CD14-positive monocyte (primary cell): ENCODE measurements around the gene HMX1. TPM values are rescaled to one million over a fixed set of nuclear protein-coding genes. Genes with fewer than 3 reads are reported as not detected.

Experiments used
- DNase-seq, 3 donors: peaks; one replicate each; pipeline ENCODE4 v3.0.0-alpha.2; 2011 to 2022
- H2AFZ ChIP-seq: 2 replicates; pipeline ENCODE4 v1.6.0; 2012; ENCODE audit warnings: mild to moderate bottlenecking, low read depth, low read length, inconsistent platforms; ENCODE audit not compliant: insufficient read depth, poor library complexity, severe bottlenecking
- H3K27ac ChIP-seq, 2 donors: 1 replicate in 1 of 2; 2 replicates in 1 of 2; pipeline ENCODE4 v1.5.1; 2012 to 2013; ENCODE audit warnings: low read length in 2 of 2, control low read depth in 1 of 2, inconsistent platforms in 1 of 2, low read depth in 1 of 2, mild to moderate bottlenecking in 1 of 2
- H3K27me3 ChIP-seq, 2 donors: one replicate each; pipeline versions ENCODE4 v1.6.0 to v1.6.1; 2011 to 2013; ENCODE audit warnings: low read length in 2 of 2; ENCODE audit not compliant: control insufficient read depth in 2 of 2, insufficient read depth in 2 of 2
- H3K36me3 ChIP-seq, 2 donors: replicated peaks in 1 of 2; 1 replicate in 1 of 2; 2 replicates in 1 of 2; pipeline versions ENCODE4 v1.5.1 to v1.6.1; 2012 to 2013; ENCODE audit warnings: low read length in 2 of 2, control low read depth in 1 of 2, inconsistent platforms in 1 of 2, mild to moderate bottlenecking in 1 of 2; ENCODE audit not compliant: insufficient read depth in 2 of 2, control insufficient read depth in 1 of 2
- H3K4me1 ChIP-seq, 2 donors: 1 replicate in 1 of 2; 2 replicates in 1 of 2; pipeline versions ENCODE4 v1.5.1 to v1.6.1; 2012 to 2013; ENCODE audit warnings: low read length in 2 of 2, control low read depth in 1 of 2, inconsistent platforms in 1 of 2, mild to moderate bottlenecking in 1 of 2, moderate library complexity in 1 of 2; ENCODE audit not compliant: insufficient read depth in 2 of 2, control insufficient read depth in 1 of 2
- H3K4me2 ChIP-seq: replicated peaks from 2 replicates; pipeline ENCODE3; 2012; ENCODE audit warnings: low read length, moderate library complexity, mild to moderate bottlenecking; ENCODE audit not compliant: poor library complexity, severe bottlenecking; ENCODE audit errors: extremely low read depth
- H3K4me3 ChIP-seq, 3 experiments: fragments of 200-600 bp in 1 of 3; sonication (generic) in 1 of 3; replicated peaks in 1 of 3; 1 replicate in 2 of 3; 2 replicates in 1 of 3; pipeline ENCODE4 v1.5.1; 2011 to 2013; ENCODE audit warnings: low read length in 3 of 3, mild to moderate bottlenecking in 3 of 3, control low read depth in 2 of 3, low read depth in 2 of 3, inconsistent platforms in 1 of 3, moderate library complexity in 1 of 3
- H3K79me2 ChIP-seq: 2 replicates; pipeline ENCODE4 v1.6.0; 2012; ENCODE audit warnings: mild to moderate bottlenecking, control low read depth, inconsistent platforms, low read length, moderate library complexity; ENCODE audit not compliant: insufficient read depth
- H3K9ac ChIP-seq: 2 replicates; pipeline ENCODE4 v1.6.0; 2017; ENCODE audit warnings: low read length, mild to moderate bottlenecking; ENCODE audit not compliant: insufficient read depth, poor library complexity, severe bottlenecking
- H3K9me3 ChIP-seq, 2 donors: replicated peaks in 1 of 2; 1 replicate in 1 of 2; 2 replicates in 1 of 2; pipeline versions ENCODE4 v1.5.1 to v1.6.1; 2012 to 2013; ENCODE audit warnings: low read length in 2 of 2, control low read depth in 1 of 2; ENCODE audit not compliant: control insufficient read depth in 1 of 2, insufficient read depth in 1 of 2
- H4K20me1 ChIP-seq: 2 replicates; pipeline ENCODE4 v1.6.0; 2012; ENCODE audit warnings: mild to moderate bottlenecking, low read length, control low read depth, moderate library complexity; ENCODE audit not compliant: insufficient read depth
- H3K27ac Mint-ChIP-seq, 7 donors: one replicate each; pipeline ENCODE4 v1.8.0; 2020; ENCODE audit warnings: mild to moderate bottlenecking in 7 of 7, mixed read lengths in 7 of 7, moderate library complexity in 6 of 7, inconsistent platforms in 2 of 7
- H3K27me3 Mint-ChIP-seq, 3 donors: one replicate each; pipeline ENCODE4 v1.8.0; 2021 to 2022; ENCODE audit warnings: low read depth in 3 of 3, mild to moderate bottlenecking in 3 of 3, mixed read lengths in 3 of 3, moderate library complexity in 3 of 3, inconsistent platforms in 1 of 3
- H3K36me3 Mint-ChIP-seq, 2 donors: one replicate each; pipeline ENCODE4 v1.8.0; 2020; ENCODE audit warnings: mixed read lengths in 2 of 2, inconsistent platforms in 1 of 2, mild to moderate bottlenecking in 1 of 2
- H3K4me1 Mint-ChIP-seq: one replicate; pipeline ENCODE4 v1.8.0; 2020; ENCODE audit warnings: mild to moderate bottlenecking, mixed read lengths
- H3K4me3 Mint-ChIP-seq, 2 donors: one replicate each; pipeline ENCODE4 v1.8.0; 2020; ENCODE audit warnings: mild to moderate bottlenecking in 2 of 2, mixed read lengths in 2 of 2, moderate library complexity in 1 of 2
- H3K9me3 Mint-ChIP-seq, 7 donors: one replicate each; pipeline ENCODE4 v1.8.0; 2020 to 2022; ENCODE audit warnings: mixed read lengths in 7 of 7, mild to moderate bottlenecking in 6 of 7, moderate library complexity in 6 of 7, inconsistent platforms in 2 of 7
- CTCF ChIP-seq: fragments of 200-600 bp; IDR thresholded peaks from one replicate; pipeline ENCODE4 v1.8.0; 2022; ENCODE audit warnings: antibody characterized with exemption, mild to moderate bottlenecking
- WGBS: methylation state at CpG from one replicate; pipeline ENCODE4 v1.1.5; 2013; ENCODE audit warnings: missing lambda C conversion rate; ENCODE audit not compliant: insufficient coverage; 5-methylcytosine and 5-hydroxymethylcytosine counted together
- intact Hi-C, 2 donors: fragments of 100-400 bp; cut with micrococcal nuclease; formaldehyde crosslinking; loops; one replicate each; pipeline versions ENCODE4 v1.15.0 to v1.15.1; 2023
- polyA plus RNA-seq, 3 donors: library from polyadenylated mRNA; depleted of rRNA in 1 of 3; unstranded in 2 of 3; stranded (reverse) in 1 of 3; fragments of 300-500 nt in 2 of 3; fragments of >200 nt in 1 of 3; fragmentation: Illumina TruSeq in 2 of 3; gene quantifications; 1 replicate in 2 of 3; 2 replicates in 1 of 3; pipeline ENCODE4 v1.2.3, GENCODE V29; 2012 to 2021

HMX1 gene
- polyA plus RNA-seq, 3 donors = not detected

DNA sequence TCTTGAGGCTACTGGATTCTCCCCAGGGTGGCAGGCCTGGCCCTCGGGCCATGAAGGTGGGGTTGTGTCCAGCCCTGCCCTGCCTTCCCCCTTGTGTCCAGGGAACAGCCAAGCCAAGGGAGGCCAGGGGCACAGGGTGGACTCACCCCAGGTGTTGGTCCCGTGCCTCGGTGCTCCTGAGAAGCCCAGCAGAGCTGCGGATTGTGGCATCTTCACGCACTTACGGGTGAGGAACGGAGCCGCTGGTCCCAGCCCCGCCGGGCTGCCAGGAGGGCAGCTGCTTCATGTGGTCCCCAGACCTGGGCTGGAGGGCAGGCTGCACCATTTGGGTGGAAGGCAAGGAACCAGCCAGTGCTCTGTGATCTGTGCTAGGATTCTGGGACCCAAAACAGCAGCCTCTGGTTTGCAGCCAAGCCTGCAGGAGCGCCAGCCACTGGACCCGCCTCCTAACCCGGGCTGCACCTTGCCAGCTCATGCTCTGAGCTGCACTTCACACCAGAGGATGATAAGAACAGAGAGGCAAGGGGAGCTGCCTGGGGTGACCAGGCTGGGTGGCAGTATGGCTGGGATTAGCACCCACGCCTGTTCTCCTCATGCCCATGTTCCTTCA lies 36.1 kb upstream of the HMX1 start:
- DNase-seq = no peak
- no peaks in the 10 kb centered on the region for H3K9me3 ChIP-seq
- no peaks in the 10 kb centered on the region for H4K20me1 ChIP-seq
- no peak overlapping the region for H2AFZ ChIP-seq
- peaks cover under 1 to 5% (median 2%) of the 10 kb centered on the region in 7 donors for H3K9me3 Mint-ChIP-seq
- H3K27ac Mint-ChIP-seq = no peak overlapping the region
- H3K27ac ChIP-seq = no peak overlapping the region
- H3K4me1 ChIP-seq = no peaks in the 10 kb centered on the region
- no peaks in the 10 kb centered on the region for H3K36me3 ChIP-seq
- H3K4me2 ChIP-seq = no peak overlapping the region
- H3K4me3 Mint-ChIP-seq = no peak overlapping the region
- 85% methylated on average over 14 of the region's 14 CpGs for WGBS
- H3K27me3 Mint-ChIP-seq = peaks cover 5 to 10% (median 9%) of the 10 kb centered on the region in 3 donors
- H3K9ac ChIP-seq = no peak overlapping the region
- no peak overlapping the region for H3K4me3 ChIP-seq
- no peaks in the 10 kb centered on the region for H3K79me2 ChIP-seq
- TF ChIP-seq CTCF = no peak
- no peaks in the 10 kb centered on the region for H3K36me3 Mint-ChIP-seq
- no peaks in the 10 kb centered on the region for H3K4me1 Mint-ChIP-seq
- H3K27me3 ChIP-seq = no peaks in the 10 kb centered on the region
- intact Hi-C loops = no loop called here

DNA sequence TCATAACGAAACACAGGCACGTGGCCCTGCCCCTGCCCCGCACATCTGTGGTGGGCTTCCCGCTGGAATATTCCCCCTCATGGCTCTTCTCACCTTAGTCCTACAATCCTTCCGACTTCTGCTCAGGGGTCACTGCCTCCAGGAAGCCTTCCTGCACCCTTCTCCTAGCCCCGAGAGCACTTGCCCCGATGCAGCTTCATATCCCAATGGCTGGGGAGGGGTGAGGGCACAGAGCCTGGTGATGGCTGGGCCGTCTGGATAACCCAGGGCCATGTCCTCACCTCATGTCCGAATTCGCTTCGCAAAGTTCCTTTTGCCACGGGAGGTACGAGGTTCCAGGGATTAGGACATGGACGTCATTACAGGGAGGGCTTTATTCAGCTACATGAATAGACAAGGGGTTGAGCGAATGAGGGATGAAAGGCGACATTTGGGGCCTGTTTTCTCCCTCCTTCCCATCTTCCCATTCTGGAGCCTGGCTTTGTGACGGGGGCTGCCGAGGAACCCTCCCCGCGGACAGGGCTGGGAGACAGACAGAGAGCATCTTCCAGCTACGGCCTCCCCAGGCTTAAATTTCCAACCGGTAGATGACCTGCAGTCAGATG lies 35.5 kb upstream of the HMX1 start:
- 87% methylated on average over 12 of the region's 22 CpGs for WGBS
- Mint-ChIP-seq H3K4me1 (no peaks in the 10 kb centered on the region), H3K36me3 (no peaks in the 10 kb centered on the region), H3K9me3 (peaks cover 2 to 6% (median 4%) of the 10 kb centered on the region in 7 donors), H3K27me3 (peaks cover 5 to 10% (median 9%) of the 10 kb centered on the region in 3 donors), H3K27ac (no peak overlapping the region), H3K4me3 (no peak overlapping the region)
- Histone ChIP-seq H3K79me2 (no peaks in the 10 kb centered on the region), H4K20me1 (no peaks in the 10 kb centered on the region), H3K27ac (no peak overlapping the region), H3K4me3 (no peak overlapping the region), H3K9me3 (peaks cover 0 to under 1% of the 10 kb centered on the region in 2 donors), H3K27me3 (no peaks in the 10 kb centered on the region), H3K9ac (no peak overlapping the region), H2AFZ (no peak overlapping the region), H3K4me2 (no peak overlapping the region), H3K36me3 (no peaks in the 10 kb centered on the region), H3K4me1 (no peaks in the 10 kb centered on the region)
- intact Hi-C loops = no loop called here
- TF ChIP-seq CTCF = no peak
- no peak for DNase-seq
